Vagina (tissue), 2 donors: ENCODE data around the gene SNX1.

Experiments used
- CTCF ChIP-seq, 3 experiments: fragments of 450-650 bp in 2 of 3; fragments of 200-600 bp in 1 of 3; sonication (generic) in 1 of 3; IDR thresholded peaks; one replicate each; pipeline ENCODE4 v1.5.1; 2017 to 2019; ENCODE audit warnings: antibody characterized with exemption in 3 of 3, mild to moderate bottlenecking in 2 of 3, moderate library complexity in 2 of 3
- POLR2A ChIP-seq, 2 donors: fragments of 450-650 bp; IDR thresholded peaks; one replicate each; pipeline ENCODE4 v1.6.1; 2017; ENCODE audit warnings: antibody characterized with exemption in 2 of 2, mild to moderate bottlenecking in 2 of 2, moderate library complexity in 2 of 2
- POLR2AphosphoS5 ChIP-seq, 2 donors: sonication (generic); formaldehyde crosslinking; IDR thresholded peaks; one replicate each; pipeline ENCODE4 v1.9.0; 2017; ENCODE audit warnings: antibody characterized with exemption in 2 of 2, mild to moderate bottlenecking in 2 of 2, low read depth in 1 of 2; ENCODE audit not compliant: insufficient read depth in 1 of 2

GRCh38 chr15:64048781-64049460 lies 46.9 kb upstream of the SNX1 start:
- TF ChIP-seq CTCF (IDR thresholded peaks at IDR 0.05) (no peak), POLR2A (IDR thresholded peaks at IDR 0.05) (no peak), POLR2AphosphoS5 (IDR thresholded peaks at IDR 0.05; ENCODE audit: insufficient read depth in 1 of 2, low read depth in 1 of 2) (no peak)
